Stimulated activated CD4-positive, alpha-beta T cell treated with anti-CD3 and anti-CD28 coated beads, Interleukin-1b, Interleukin-23, amount 100 ng/mL, for 24 hours (primary cell): ENCODE data around the gene RWDD4.

Experiments
- DNase-seq, 4 experiments: peaks; one replicate each; pipeline ENCODE4 v3.0.0-alpha.2; 2020; ENCODE audit warnings: low read depth in 4 of 4, low spot score in 1 of 4

The RWDD4 gene

DNA sequence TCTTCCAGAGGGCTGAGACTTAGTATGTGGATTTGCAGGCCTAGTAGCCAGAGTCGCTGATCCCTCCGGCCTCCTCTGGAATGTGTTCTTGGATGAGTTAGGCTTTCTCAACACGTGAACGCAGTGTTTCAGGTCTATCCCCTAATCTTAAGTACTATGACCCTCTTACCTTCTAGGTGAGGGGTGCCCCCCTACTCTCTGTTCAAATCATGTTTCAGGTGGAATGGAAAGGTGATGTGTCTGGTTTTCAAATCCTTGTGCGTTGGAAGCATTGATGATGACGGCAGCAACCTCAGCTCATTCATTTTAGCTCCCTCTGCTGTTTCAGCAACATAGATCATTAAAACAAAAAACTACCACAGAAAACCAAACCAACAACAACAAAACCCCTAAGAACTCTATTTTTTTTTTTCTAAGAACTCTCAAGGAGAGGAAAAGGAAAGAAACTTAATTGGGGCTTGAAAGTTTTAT, 56.4 kb downstream of the RWDD4 start:
- no peak for DNase-seq

DNA sequence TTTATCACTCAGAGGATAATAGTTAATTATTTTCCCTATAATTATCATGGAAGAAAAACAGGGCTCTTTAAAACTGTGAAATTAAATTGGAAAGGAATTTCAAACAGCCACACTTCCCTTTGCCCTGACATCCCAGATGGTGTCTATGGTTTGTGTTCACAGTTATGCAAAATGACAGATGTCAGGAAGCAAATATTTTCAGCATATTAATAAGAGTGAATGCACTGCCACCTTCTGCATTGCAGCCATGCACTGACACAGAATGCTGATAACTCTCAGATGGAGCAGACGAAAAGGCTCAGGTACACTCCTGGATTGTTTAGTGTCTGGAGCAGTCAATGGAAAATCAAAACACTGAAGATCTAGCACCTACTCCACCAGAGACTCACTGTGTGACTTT, 57.6 kb downstream of the RWDD4 start:
- no peak for DNase-seq

DNA sequence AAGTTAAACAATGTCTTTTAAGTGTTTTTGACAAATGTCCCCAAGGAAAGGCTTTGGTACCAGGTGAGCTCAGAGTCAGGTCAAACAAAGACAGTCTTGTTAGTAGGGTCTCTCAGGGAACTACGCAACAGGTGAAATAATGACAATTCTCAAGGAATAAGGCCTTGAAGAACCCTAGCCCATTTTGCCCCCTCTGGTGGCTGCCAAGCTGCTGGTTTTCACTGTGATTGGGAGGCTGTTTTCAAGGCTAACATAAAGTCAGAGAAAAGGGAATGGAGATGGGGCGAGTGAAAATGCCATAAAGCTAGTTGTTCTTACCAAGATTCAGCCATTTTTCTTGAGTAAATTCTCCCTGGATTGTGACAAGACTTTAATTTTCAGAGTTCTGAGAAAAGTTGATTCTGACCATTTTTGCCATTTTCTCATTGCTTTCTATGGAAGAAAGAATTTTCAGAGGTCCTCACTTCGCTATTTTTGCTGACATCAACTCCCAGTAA, 58.7 kb downstream of the RWDD4 start:
- DNase-seq: no peak

DNA sequence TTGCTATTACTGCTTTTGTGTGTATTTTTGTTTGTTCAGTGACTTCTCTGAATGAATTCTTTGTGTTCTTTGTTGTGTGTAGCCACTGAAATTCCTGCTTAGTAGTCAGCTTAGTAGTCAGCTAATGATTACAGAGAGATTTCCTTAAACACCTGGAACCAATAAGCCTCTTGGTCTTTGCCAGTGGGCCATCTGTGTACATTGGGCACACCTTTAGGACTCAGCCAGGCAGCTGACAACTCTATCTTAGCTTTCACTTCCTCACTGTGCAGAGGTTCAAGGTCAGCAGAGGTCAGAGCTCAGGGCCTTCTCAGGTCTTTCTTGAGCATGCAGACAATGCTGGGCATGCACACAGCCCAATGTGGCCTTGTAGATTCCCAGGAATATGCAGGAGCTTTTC, 59.3 kb downstream of the RWDD4 start:
- no peak for DNase-seq

GRCh38 chr4:183599284-183599683, 59.7 kb downstream of the RWDD4 start:
- DNase-seq: no peak

DNA sequence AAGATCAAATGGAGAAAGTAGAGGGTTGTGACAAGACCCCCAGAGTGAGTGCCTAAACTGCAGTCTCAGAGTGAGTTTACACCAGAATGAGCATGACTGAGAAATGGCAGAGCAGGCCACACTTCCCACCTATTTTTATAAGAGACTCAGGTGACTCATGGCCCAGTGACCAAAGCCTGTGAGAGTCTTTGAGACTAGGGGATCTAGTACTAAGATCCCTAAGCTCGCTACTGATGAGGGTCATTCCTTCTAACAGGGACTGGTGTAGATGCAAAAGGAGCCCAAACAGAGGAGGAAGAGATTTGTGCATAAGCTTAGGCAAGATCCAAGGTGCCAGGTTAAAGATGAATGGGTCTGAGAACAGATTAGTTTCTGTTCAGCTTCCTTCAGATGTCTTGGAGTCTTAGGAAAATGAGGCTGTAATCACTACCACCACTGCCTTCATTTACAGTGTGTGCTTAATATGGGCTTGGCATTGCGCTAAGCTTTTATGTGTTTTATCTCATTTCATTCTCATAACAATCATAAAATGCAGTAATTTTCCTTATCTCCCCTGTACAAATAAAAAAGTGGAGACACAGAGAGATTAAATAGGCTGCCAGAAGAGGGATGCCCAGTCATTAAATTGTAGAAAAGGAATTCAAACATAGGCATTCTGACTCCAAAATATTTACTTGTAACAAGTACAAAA, 62.8 kb downstream of the RWDD4 start:
- no peak for DNase-seq

GRCh38 chr4:183594823-183595222, 64.2 kb downstream of the RWDD4 start:
- DNase-seq: no peak

DNA sequence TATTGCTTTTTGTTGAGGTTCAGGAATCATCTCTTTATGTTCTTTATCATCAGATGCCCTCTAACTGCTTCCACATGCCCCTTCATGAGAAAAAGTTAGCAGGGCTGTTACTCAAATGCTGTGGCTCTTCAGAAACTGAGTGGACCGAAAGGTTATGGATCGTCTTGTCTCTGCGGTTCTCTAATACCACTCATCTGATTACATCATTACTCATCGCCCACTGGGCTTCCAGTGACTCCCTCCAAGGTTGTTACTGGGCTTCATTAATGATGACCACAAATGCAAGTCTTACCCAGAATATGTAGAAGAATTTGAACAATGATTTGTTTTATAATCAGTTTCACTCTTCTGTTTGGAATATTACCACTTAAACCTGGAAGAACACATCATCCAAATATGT, 67.7 kb downstream of the RWDD4 start:
- no peak for DNase-seq
